ENCODE results near the gene SYDE2.

- TF ChIP-seq CTCF (IDR thresholded peaks at IDR 0.05) (no peak), POLR2A (IDR thresholded peaks at IDR 0.05) (no peak)
Observed at GRCh38 chr1:85171721-85172120, 29.1 kb downstream of the SYDE2 start.

All from stomach (tissue), 4 donors.